Astrocyte (in vitro differentiated cells and primary cell): ENCODE results near the gene TSEN2. TPM values are rescaled to one million over a fixed set of nuclear protein-coding genes. Genes with fewer than 3 reads are reported as not detected.
A peak's percentile ranks its signal among the peaks of the same experiment; 100 is the strongest.
"Not testable (repeated sequence)": the region's sequence is repeated elsewhere in the genome, so short reads cannot be mapped to it uniquely, and the experiment has no call there.

ENCODE experiments used
- DNase-seq: peaks from one replicate; pipeline ENCODE4 v3.0.0-alpha.2; 2010; ENCODE audit warnings: low read depth
- FAIRE-seq: peaks from 2 replicates; lab custom pipeline; 2011; peaks lifted over from hg19 to GRCh38; lab: Jason Lieb, UNC
- H2AFZ ChIP-seq: 2 replicates; pipeline ENCODE4 v1.6.0; 2012; ENCODE audit warnings: low read depth, low read length, inconsistent platforms
- H3K27ac ChIP-seq: 2 replicates; pipeline ENCODE4 v1.5.1; 2011; ENCODE audit warnings: low read depth, low read length, inconsistent platforms
- H3K27me3 ChIP-seq: 2 replicates; pipeline ENCODE4 v1.6.0; 2011; ENCODE audit warnings: low read length, inconsistent platforms; ENCODE audit not compliant: insufficient read depth
- H3K36me3 ChIP-seq: 2 replicates; pipeline ENCODE4 v1.5.1; 2011; ENCODE audit warnings: low read length, inconsistent platforms; ENCODE audit not compliant: insufficient read depth
- H3K4me1 ChIP-seq: 2 replicates; pipeline ENCODE4 v1.5.1; 2011; ENCODE audit warnings: low read length, inconsistent platforms; ENCODE audit not compliant: insufficient read depth
- H3K4me2 ChIP-seq: 2 replicates; pipeline ENCODE4 v1.6.0; 2012; ENCODE audit warnings: low read length, inconsistent platforms
- H3K4me3 ChIP-seq: 2 replicates; pipeline ENCODE4 v1.5.1; 2011; ENCODE audit warnings: low read depth, mild to moderate bottlenecking, low read length, inconsistent platforms; ENCODE audit not compliant: insufficient read depth
- H3K79me2 ChIP-seq: 2 replicates; pipeline ENCODE4 v1.6.0; 2012; ENCODE audit warnings: mild to moderate bottlenecking, low read length, inconsistent platforms; ENCODE audit not compliant: insufficient read depth
- H3K9ac ChIP-seq: 2 replicates; pipeline ENCODE4 v1.6.0; 2012; ENCODE audit warnings: mild to moderate bottlenecking, low read length, inconsistent platforms
- H3K9me3 ChIP-seq: 2 replicates; pipeline ENCODE4 v1.5.1; 2012; ENCODE audit warnings: low read depth, mild to moderate bottlenecking, low read length, inconsistent platforms; ENCODE audit not compliant: insufficient read depth
- H4K20me1 ChIP-seq: 2 replicates; pipeline ENCODE4 v1.6.0; 2012; ENCODE audit warnings: low read length, inconsistent platforms; ENCODE audit not compliant: insufficient read depth
- H3K27ac Mint-ChIP-seq: one replicate; pipeline ENCODE4 v1.8.0; 2021; ENCODE audit warnings: mild to moderate bottlenecking, mixed read lengths; ENCODE audit not compliant: unreplicated experiment
- H3K27me3 Mint-ChIP-seq: one replicate; pipeline ENCODE4 v1.8.0; 2021; ENCODE audit warnings: low read depth, mixed read lengths; ENCODE audit not compliant: unreplicated experiment
- H3K36me3 Mint-ChIP-seq: one replicate; pipeline ENCODE4 v1.8.0; 2021; ENCODE audit warnings: low read depth, mixed read lengths; ENCODE audit not compliant: unreplicated experiment
- H3K4me1 Mint-ChIP-seq: one replicate; pipeline ENCODE4 v1.8.0; 2021; ENCODE audit warnings: low read depth, mixed read lengths; ENCODE audit not compliant: unreplicated experiment
- H3K4me3 Mint-ChIP-seq: one replicate; pipeline ENCODE4 v1.8.0; 2021; ENCODE audit warnings: mild to moderate bottlenecking, moderate library complexity, mixed read lengths; ENCODE audit not compliant: unreplicated experiment
- H3K9me3 Mint-ChIP-seq: one replicate; pipeline ENCODE4 v1.8.0; 2021; ENCODE audit warnings: mild to moderate bottlenecking, mixed read lengths; ENCODE audit not compliant: unreplicated experiment
- EZH2 ChIP-seq: IDR thresholded peaks from 2 replicates; pipeline ENCODE4 v1.6.1; 2012; ENCODE audit warnings: mild to moderate bottlenecking, low read length, inconsistent platforms; ENCODE audit not compliant: insufficient read depth
- total RNA-seq: library from RNA; stranded (reverse); gene quantifications from 2 replicates; pipeline ENCODE4 v1.2.1, GENCODE V29; 2021
- TF ChIP-seq, protein P1 (sequence below): IDR thresholded peaks from 2 replicates; pipeline ENCODE4 v1.5.1; 2011; ENCODE audit warnings: low read depth, mild to moderate bottlenecking, inconsistent platforms, low read length, moderate library complexity; ENCODE audit not compliant: insufficient read depth

The TSEN2 gene
- total RNA-seq, 1 donor from 2014 or later, result 9.7 TPM

DNA sequence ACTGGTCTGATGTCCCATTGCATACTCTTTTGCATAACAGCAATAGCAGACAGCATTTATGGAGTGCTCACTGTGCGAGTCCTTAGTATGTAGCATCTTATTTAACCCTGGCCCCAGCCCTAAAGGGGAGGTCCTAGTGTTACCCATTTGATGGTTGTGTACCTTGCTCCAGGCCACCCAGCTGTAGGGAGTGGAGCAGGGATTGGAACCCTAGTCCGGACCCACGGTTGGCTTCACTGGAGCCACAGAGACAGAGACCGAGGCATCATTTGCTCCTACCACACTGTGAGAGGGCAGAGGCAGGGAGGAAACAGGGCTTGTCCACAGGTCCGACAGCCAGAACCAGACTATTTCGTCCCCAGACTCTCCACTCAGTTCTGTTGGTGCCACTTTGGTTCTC, 16.0 kb upstream of the TSEN2 start:
- peaks cover 11% of the 10 kb centered on the region for H3K27me3 Mint-ChIP-seq
- no peaks in the 10 kb centered on the region for H3K9me3 Mint-ChIP-seq
- no peak for FAIRE-seq
- Histone ChIP-seq H3K4me3 (no peak overlapping the region), H3K27me3 (no peaks in the 10 kb centered on the region), H3K4me2 (no peak overlapping the region), H2AFZ (no peak overlapping the region), H3K27ac (no peak overlapping the region), H3K36me3 (no peaks in the 10 kb centered on the region), H3K4me1 (peaks cover 6% of the 10 kb centered on the region), H3K9me3 (no peaks in the 10 kb centered on the region), H3K79me2 (no peaks in the 10 kb centered on the region), H4K20me1 (no peaks in the 10 kb centered on the region), H3K9ac (no peak overlapping the region)
- TF ChIP-seq EZH2, result no peak
- TF ChIP-seq, protein P1, sequence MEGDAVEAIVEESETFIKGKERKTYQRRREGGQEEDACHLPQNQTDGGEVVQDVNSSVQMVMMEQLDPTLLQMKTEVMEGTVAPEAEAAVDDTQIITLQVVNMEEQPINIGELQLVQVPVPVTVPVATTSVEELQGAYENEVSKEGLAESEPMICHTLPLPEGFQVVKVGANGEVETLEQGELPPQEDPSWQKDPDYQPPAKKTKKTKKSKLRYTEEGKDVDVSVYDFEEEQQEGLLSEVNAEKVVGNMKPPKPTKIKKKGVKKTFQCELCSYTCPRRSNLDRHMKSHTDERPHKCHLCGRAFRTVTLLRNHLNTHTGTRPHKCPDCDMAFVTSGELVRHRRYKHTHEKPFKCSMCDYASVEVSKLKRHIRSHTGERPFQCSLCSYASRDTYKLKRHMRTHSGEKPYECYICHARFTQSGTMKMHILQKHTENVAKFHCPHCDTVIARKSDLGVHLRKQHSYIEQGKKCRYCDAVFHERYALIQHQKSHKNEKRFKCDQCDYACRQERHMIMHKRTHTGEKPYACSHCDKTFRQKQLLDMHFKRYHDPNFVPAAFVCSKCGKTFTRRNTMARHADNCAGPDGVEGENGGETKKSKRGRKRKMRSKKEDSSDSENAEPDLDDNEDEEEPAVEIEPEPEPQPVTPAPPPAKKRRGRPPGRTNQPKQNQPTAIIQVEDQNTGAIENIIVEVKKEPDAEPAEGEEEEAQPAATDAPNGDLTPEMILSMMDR, result no peak
- DNase-seq, result no peak
- H3K4me1 Mint-ChIP-seq, result no peaks in the 10 kb centered on the region
- H3K4me3 Mint-ChIP-seq, result no peak overlapping the region
- no peak overlapping the region for H3K27ac Mint-ChIP-seq
- peaks cover 2% of the 10 kb centered on the region for H3K36me3 Mint-ChIP-seq

DNA sequence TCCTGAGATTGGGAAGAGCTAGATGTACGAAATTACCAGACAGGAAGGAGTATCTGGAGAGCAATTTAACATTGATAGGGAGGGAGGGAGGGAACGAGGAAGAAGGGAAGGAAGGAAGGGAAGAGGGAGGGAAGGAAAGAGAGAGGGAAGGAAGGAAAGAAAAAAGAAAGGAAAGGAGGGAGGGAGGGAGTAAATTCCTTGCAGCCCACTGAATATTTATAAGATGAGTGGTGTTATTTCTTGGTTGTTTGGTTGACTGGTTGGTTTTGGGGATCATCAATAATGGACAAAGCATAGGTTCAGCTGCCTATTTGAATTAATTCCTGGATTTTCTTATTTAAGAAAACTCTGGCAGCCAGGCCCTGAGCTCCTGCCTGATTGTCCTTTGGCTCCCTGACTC, 15.5 kb upstream of the TSEN2 start:
- H3K9me3 ChIP-seq, result no peaks in the 10 kb centered on the region
- no peak overlapping the region for H2AFZ ChIP-seq
- no peaks in the 10 kb centered on the region for H3K4me1 Mint-ChIP-seq
- H3K9ac ChIP-seq, result no peak overlapping the region
- no peak overlapping the region for H3K27ac Mint-ChIP-seq
- H3K4me1 ChIP-seq, result peaks cover 6% of the 10 kb centered on the region
- H3K27me3 Mint-ChIP-seq, result peaks cover 12% of the 10 kb centered on the region
- FAIRE-seq, result no peak
- no peaks in the 10 kb centered on the region for H3K27me3 ChIP-seq
- no peak overlapping the region for H3K4me3 ChIP-seq
- no peak overlapping the region for H3K4me3 Mint-ChIP-seq
- no peaks in the 10 kb centered on the region for H3K9me3 Mint-ChIP-seq
- TF ChIP-seq, protein P1, result no peak
- no peak for TF ChIP-seq EZH2
- no peaks in the 10 kb centered on the region for H4K20me1 ChIP-seq
- H3K36me3 Mint-ChIP-seq, result peaks cover 2% of the 10 kb centered on the region
- DNase-seq, result peak; percentile 31
- H3K36me3 ChIP-seq, result no peaks in the 10 kb centered on the region
- peak overlapping the region; percentile 15 for H3K4me2 ChIP-seq
- H3K27ac ChIP-seq, result no peak overlapping the region
- H3K79me2 ChIP-seq, result no peaks in the 10 kb centered on the region

DNA sequence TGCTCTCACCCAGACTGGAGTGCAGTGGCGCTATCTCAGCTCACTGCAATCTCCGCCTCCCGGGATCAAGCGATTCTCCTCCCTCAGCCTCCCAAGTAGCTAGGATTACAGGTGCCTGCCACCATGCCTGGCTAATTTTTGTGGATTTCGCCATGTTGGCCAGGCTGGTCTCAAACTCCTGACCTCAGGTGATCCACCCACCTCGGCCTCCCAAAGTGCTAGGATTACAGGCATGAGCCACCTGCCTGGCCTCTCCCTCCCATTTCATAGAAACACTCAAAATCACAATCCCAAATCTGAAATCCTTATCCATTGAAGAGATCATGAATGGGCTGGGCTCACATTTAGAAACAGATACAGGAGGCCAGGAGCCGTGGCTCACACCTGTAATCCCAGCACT, 15.1 kb upstream of the TSEN2 start:
- H3K27ac ChIP-seq, H4K20me1 ChIP-seq, H3K79me2 ChIP-seq, DNase-seq, H3K9me3 ChIP-seq, H3K4me3 Mint-ChIP-seq, H3K27me3 ChIP-seq, H3K4me2 ChIP-seq, H3K9me3 Mint-ChIP-seq, H3K4me1 ChIP-seq, H3K27me3 Mint-ChIP-seq, H2AFZ ChIP-seq, H3K4me1 Mint-ChIP-seq, H3K9ac ChIP-seq, H3K36me3 ChIP-seq, H3K27ac Mint-ChIP-seq, H3K36me3 Mint-ChIP-seq, FAIRE-seq, H3K4me3 ChIP-seq: not testable (repeated sequence)
